Liver (tissue), 9 donors: ENCODE results near the gene KYAT1. TPM values are rescaled to one million over a fixed set of nuclear protein-coding genes. Genes with fewer than 3 reads are reported as not detected.

Experiments used
- DNase-seq: peaks from one replicate; pipeline ENCODE4 v3.0.0-alpha.2; 2017; ENCODE audit warnings: low spot score
- H3K27ac ChIP-seq, 2 donors: one replicate each; pipeline ENCODE4 v1.7.0; 2013; ENCODE audit warnings: inconsistent platforms in 2 of 2, low read length in 2 of 2, control low read depth in 1 of 2, low read depth in 1 of 2, mild to moderate bottlenecking in 1 of 2
- H3K27me3 ChIP-seq, 4 donors: one replicate each; pipeline versions ENCODE4 v1.6.1 to v1.7.0; 2013; ENCODE audit warnings: low read length in 3 of 4, inconsistent platforms in 1 of 4, mild to moderate bottlenecking in 1 of 4, moderate library complexity in 1 of 4; ENCODE audit not compliant: control insufficient read depth in 4 of 4, insufficient read depth in 4 of 4
- H3K36me3 ChIP-seq, 4 donors: one replicate each; pipeline versions ENCODE4 v1.6.1 to v1.7.0; 2013; ENCODE audit warnings: low read length in 3 of 4, mild to moderate bottlenecking in 3 of 4, low read depth in 1 of 4, moderate library complexity in 1 of 4; ENCODE audit not compliant: control insufficient read depth in 4 of 4, insufficient read depth in 3 of 4
- H3K4me1 ChIP-seq, 4 donors: one replicate each; pipeline versions ENCODE4 v1.6.1 to v1.7.0; 2013; ENCODE audit warnings: low read length in 3 of 4, mild to moderate bottlenecking in 3 of 4, moderate library complexity in 1 of 4; ENCODE audit not compliant: control insufficient read depth in 4 of 4, insufficient read depth in 4 of 4
- H3K4me3 ChIP-seq, 3 donors: one replicate each; pipeline versions ENCODE4 v1.6.1 to v1.7.0; 2013; ENCODE audit warnings: low read length in 3 of 3, control low read depth in 1 of 3, low read depth in 1 of 3, mild to moderate bottlenecking in 1 of 3
- H3K9ac ChIP-seq, 2 donors: one replicate each; pipeline ENCODE4 v1.7.0; 2013; ENCODE audit warnings: low read length in 2 of 2, mild to moderate bottlenecking in 2 of 2, moderate library complexity in 2 of 2, control low read depth in 1 of 2, low read depth in 1 of 2
- H3K9me3 ChIP-seq, 4 donors: one replicate each; pipeline versions ENCODE4 v1.6.1 to v1.7.0; 2013; ENCODE audit warnings: low read length in 3 of 4; ENCODE audit not compliant: control insufficient read depth in 4 of 4
- ATF3 ChIP-seq: IDR thresholded peaks from 2 replicates; pipeline ENCODE4 v1.6.1; 2016; ENCODE audit warnings: antibody characterized with exemption
- EGR1 ChIP-seq, 2 donors: IDR thresholded peaks; 2 replicates each; pipeline ENCODE4 v1.6.1; 2016 to 2018; ENCODE audit warnings: antibody characterized with exemption in 2 of 2, low read depth in 2 of 2
- FOXA1 ChIP-seq: IDR thresholded peaks from 2 replicates; pipeline ENCODE4 v1.6.1; 2016; ENCODE audit warnings: antibody characterized with exemption
- FOXA2 ChIP-seq: IDR thresholded peaks from 2 replicates; pipeline ENCODE4 v1.6.1; 2016; ENCODE audit warnings: antibody characterized with exemption
- GABPA ChIP-seq, 2 donors: IDR thresholded peaks in 1 of 2; conservative IDR thresholded peaks in 1 of 2; 2 replicates each; pipeline ENCODE4 v1.6.1; 2016; ENCODE audit warnings: antibody characterized with exemption in 2 of 2, mild to moderate bottlenecking in 1 of 2, moderate library complexity in 1 of 2
- HNF4A ChIP-seq, 2 donors: conservative IDR thresholded peaks; 2 replicates each; pipeline ENCODE4 v1.6.1; 2016; ENCODE audit warnings: antibody characterized with exemption in 2 of 2, mild to moderate bottlenecking in 2 of 2
- HNF4G ChIP-seq: IDR thresholded peaks from 2 replicates; pipeline ENCODE4 v1.6.1; 2016; ENCODE audit warnings: antibody characterized with exemption
- JUND ChIP-seq, 2 donors: IDR thresholded peaks; 2 replicates each; pipeline ENCODE4 v1.6.1; 2016; ENCODE audit warnings: antibody characterized with exemption in 2 of 2
- MAX ChIP-seq: IDR thresholded peaks from 2 replicates; pipeline ENCODE4 v1.6.1; 2016; ENCODE audit warnings: antibody characterized with exemption
- NR2F2 ChIP-seq: IDR thresholded peaks from 2 replicates; pipeline ENCODE4 v1.6.1; 2016; ENCODE audit warnings: antibody characterized with exemption
- RAD21 ChIP-seq, 2 donors: IDR thresholded peaks; 2 replicates each; pipeline ENCODE4 v1.6.1; 2016; ENCODE audit warnings: antibody characterized with exemption in 2 of 2, mild to moderate bottlenecking in 2 of 2
- REST ChIP-seq: IDR thresholded peaks from 2 replicates; pipeline ENCODE4 v1.6.1; 2016; ENCODE audit warnings: antibody characterized with exemption, mild to moderate bottlenecking
- RXRA ChIP-seq, 2 donors: IDR thresholded peaks; 2 replicates each; pipeline ENCODE4 v1.6.1; 2017 to 2018; ENCODE audit warnings: antibody characterized with exemption in 2 of 2, mild to moderate bottlenecking in 1 of 2
- SP1 ChIP-seq: IDR thresholded peaks from 2 replicates; pipeline ENCODE4 v1.6.1; 2018; ENCODE audit warnings: antibody characterized with exemption, mild to moderate bottlenecking
- TAF1 ChIP-seq: conservative IDR thresholded peaks from 2 replicates; pipeline ENCODE4 v1.6.1; 2016; ENCODE audit warnings: antibody characterized with exemption, mild to moderate bottlenecking
- YY1 ChIP-seq: IDR thresholded peaks from 2 replicates; pipeline ENCODE4 v1.6.1; 2016; ENCODE audit warnings: antibody characterized with exemption, mild to moderate bottlenecking
- ZBTB33 ChIP-seq: IDR thresholded peaks from 2 replicates; pipeline ENCODE4 v1.6.1; 2016; ENCODE audit warnings: antibody characterized with exemption
- WGBS: extraction: QIAGEN DNeasy Blood & Tissue Kit; methylation state at CpG from one replicate; pipeline ENCODE4 v1.1.7; 2013; 5-methylcytosine and 5-hydroxymethylcytosine counted together
- polyA plus RNA-seq, 2 donors: library from polyadenylated mRNA; stranded (reverse) in 1 of 2; unstranded in 1 of 2; fragments of 200-250 nt in 1 of 2; fragments of >200 nt in 1 of 2; fragmentation: Nextera tagmentation in 1 of 2; extraction: Ambion mirVana in 1 of 2; gene quantifications; one replicate each; pipeline versions ENCODE4 v1.2.1 to v1.2.3, GENCODE V29; 2013 to 2015
- total RNA-seq, 2 donors: library from RNA; depleted of rRNA; stranded (reverse); fragments of >200 nt; gene quantifications; one replicate each; pipeline ENCODE4 v1.2.3, GENCODE V29; 2014
- donor health status: healthy.
- donor health status: healthy.
- donor health status: healthy.
- donor health status: healthy.
- donor health status: healthy.

The KYAT1 gene
- total and polyA plus RNA-seq, 4 donors, result 3.8 to 8.1 (median 7.4) TPM

- TF ChIP-seq REST (no peak), EGR1 (IDR thresholded peaks at IDR 0.05; ENCODE audit: low read depth in 2 of 2) (no peak), JUND (IDR thresholded peaks at IDR 0.05) (no peak), RXRA (IDR thresholded peaks at IDR 0.05) (no peak), ATF3 (no peak), MAX (no peak)
Observed at GRCh38 chr9:128895556-128895955, 13.8 kb upstream of the KYAT1 start (continued).

GRCh38 chr9:128894764-128895163 is 13.0 kb upstream of the KYAT1 start:
- H3K36me3 ChIP-seq, result peaks cover 5 to 23% (median 7%) of the 10 kb centered on the region in 4 donors
- H3K4me1 ChIP-seq, result peaks cover 0 to 24% (median 13%) of the 10 kb centered on the region in 4 donors
- H3K9me3 ChIP-seq, result no peaks in the 10 kb centered on the region
- H3K9ac ChIP-seq, result no peak overlapping the region
- DNase-seq, result no peak
- H3K27me3 ChIP-seq, result no peaks in the 10 kb centered on the region
- TF ChIP-seq YY1 (no peak), SP1 (no peak), ZBTB33 (no peak), JUND (IDR thresholded peaks at IDR 0.05) (no peak), FOXA2 (no peak), HNF4A (conservative IDR thresholded peaks at IDR 0.05) (no peak), ATF3 (no peak), RAD21 (IDR thresholded peaks at IDR 0.05) (no peak), NR2F2 (no peak), GABPA (IDR thresholded peaks at IDR 0.05 in 1 of 2, conservative IDR thresholded peaks at IDR 0.05 in 1 of 2) (no peak), RXRA (IDR thresholded peaks at IDR 0.05) (no peak), REST (no peak), MAX (no peak), HNF4G (no peak), TAF1 (no peak), EGR1 (IDR thresholded peaks at IDR 0.05; ENCODE audit: low read depth in 2 of 2) (no peak), FOXA1 (no peak)
- H3K27ac ChIP-seq, result no peak overlapping the region
- no peak overlapping the region for H3K4me3 ChIP-seq
- WGBS, result 85% methylated on average over 2 of the region's 2 CpGs
